Measurements from ENCODE around the gene ATXN1. TPM values are rescaled to one million over a fixed set of nuclear protein-coding genes. Genes with fewer than 3 reads are reported as not detected.

The ATXN1 gene
- total and polyA plus RNA-seq, 7 experiments from 2014 or later: 1.5 to 82.7 (median 42.4) TPM

- Histone ChIP-seq H3K4me3 (ENCODE audit: low read length) (no peak overlapping the region), H3K4me1 (ENCODE audit: control insufficient read depth in 2 of 2, insufficient read depth in 2 of 2, low read length in 2 of 2) (peaks cover 0 to 2% of the 10 kb centered on the region in 2 donors), H3K9me3 (ENCODE audit: control insufficient read depth in 2 of 3, low read length in 3 of 3) (no peaks in the 10 kb centered on the region), H3K27me3 (ENCODE audit: control insufficient read depth in 2 of 2, insufficient read depth in 2 of 2, low read length in 2 of 2) (no peaks in the 10 kb centered on the region), H3K27ac (ENCODE audit: low read depth, low read length) (no peak overlapping the region), H3K36me3 (ENCODE audit: control insufficient read depth in 2 of 3, insufficient read depth in 3 of 3, low read length in 3 of 3) (no peaks in the 10 kb centered on the region)
- CTCF ChIA-PET: no interaction called here
- DNase-seq (no peak), ATAC-seq (no peak)
- Mint-ChIP-seq H3K27me3 (no peaks in the 10 kb centered on the region), H3K9me3 (no peaks in the 10 kb centered on the region), H3K27ac (no peak overlapping the region), H3K36me3 (peaks cover 0 to 27% (median 11%) of the 10 kb centered on the region in 5 donors), H3K4me3 (no peak overlapping the region), H3K4me1 (peaks cover 0 to 38% (median 3%) of the 10 kb centered on the region in 7 donors)
- intact Hi-C loops (cut with micrococcal nuclease): no loop called here
- POLR2A ChIA-PET: no interaction called here
Observed at GRCh38 chr6:16429669-16430068, 331.6 kb downstream of the ATXN1 start.

- H3K27me3 Mint-ChIP-seq: no peaks in the 10 kb centered on the region
Observed at GRCh38 chr6:16427124-16427523, 334.1 kb downstream of the ATXN1 start.

GRCh38 chr6:16425881-16426615, 335.2 kb downstream of the ATXN1 start:
- ATAC-seq: no peak
- Mint-ChIP-seq H3K4me1 (peaks cover 9 to 44% (median 25%) of the 10 kb centered on the region in 7 donors), H3K27me3 (no peaks in the 10 kb centered on the region), H3K36me3 (peaks cover 0 to 32% (median 10%) of the 10 kb centered on the region in 5 donors), H3K9me3 (no peaks in the 10 kb centered on the region), H3K27ac (peak overlapping the region in 3 of 9 donors; percentile 25 to 51 (median 32)), H3K4me3 (no peak overlapping the region)
- intact Hi-C loops (cut with micrococcal nuclease): no loop called here
- Histone ChIP-seq H3K9me3 (ENCODE audit: control insufficient read depth in 2 of 3, low read length in 3 of 3) (no peaks in the 10 kb centered on the region), H3K27ac (ENCODE audit: low read depth, low read length) (no peak overlapping the region), H3K4me3 (ENCODE audit: low read length) (no peak overlapping the region), H3K36me3 (ENCODE audit: control insufficient read depth in 2 of 3, insufficient read depth in 3 of 3, low read length in 3 of 3) (no peaks in the 10 kb centered on the region), H3K27me3 (ENCODE audit: control insufficient read depth in 2 of 2, insufficient read depth in 2 of 2, low read length in 2 of 2) (no peaks in the 10 kb centered on the region), H3K4me1 (ENCODE audit: control insufficient read depth in 2 of 2, insufficient read depth in 2 of 2, low read length in 2 of 2) (peaks cover 12 to 19% of the 10 kb centered on the region in 2 donors)
- ChIA-PET POLR2A (no interaction called here), CTCF (no interaction called here)
- DNase-seq: no peak

More at GRCh38 chr6:16427124-16427523, 334.1 kb downstream of the ATXN1 start:
- Histone ChIP-seq H3K4me1 (ENCODE audit: control insufficient read depth in 2 of 2, insufficient read depth in 2 of 2, low read length in 2 of 2) (peaks cover 6 to 15% of the 10 kb centered on the region in 2 donors), H3K4me3 (ENCODE audit: low read length) (no peak overlapping the region), H3K27me3 (ENCODE audit: control insufficient read depth in 2 of 2, insufficient read depth in 2 of 2, low read length in 2 of 2) (no peaks in the 10 kb centered on the region), H3K9me3 (ENCODE audit: control insufficient read depth in 2 of 3, low read length in 3 of 3) (no peaks in the 10 kb centered on the region), H3K27ac (ENCODE audit: low read depth, low read length) (no peak overlapping the region), H3K36me3 (ENCODE audit: control insufficient read depth in 2 of 3, insufficient read depth in 3 of 3, low read length in 3 of 3) (no peaks in the 10 kb centered on the region)
- no peak overlapping the region for H3K4me3 Mint-ChIP-seq
- no peak overlapping the region for H3K27ac Mint-ChIP-seq
- H3K9me3 Mint-ChIP-seq: no peaks in the 10 kb centered on the region
- H3K36me3 Mint-ChIP-seq: peaks cover 0 to 31% (median 11%) of the 10 kb centered on the region in 5 donors
- ChIA-PET POLR2A (no interaction called here), CTCF (no interaction called here)
- DNase-seq (no peak), ATAC-seq (no peak)
- intact Hi-C loops (cut with micrococcal nuclease): no loop called here
- H3K4me1 Mint-ChIP-seq: peaks cover 7 to 41% (median 14%) of the 10 kb centered on the region in 7 donors

GRCh38 chr6:16421462-16421960, 339.7 kb downstream of the ATXN1 start:
- Histone ChIP-seq H3K4me3 (ENCODE audit: low read length) (peak overlapping the region; percentile 31), H3K27me3 (ENCODE audit: control insufficient read depth in 2 of 2, insufficient read depth in 2 of 2, low read length in 2 of 2) (no peaks in the 10 kb centered on the region), H3K36me3 (ENCODE audit: control insufficient read depth in 2 of 3, insufficient read depth in 3 of 3, low read length in 3 of 3) (no peaks in the 10 kb centered on the region), H3K27ac (ENCODE audit: low read depth, low read length) (peak overlapping the region; percentile 70), H3K4me1 (ENCODE audit: control insufficient read depth in 2 of 2, insufficient read depth in 2 of 2, low read length in 2 of 2) (peaks cover 16 to 31% of the 10 kb centered on the region in 2 donors), H3K9me3 (ENCODE audit: control insufficient read depth in 2 of 3, low read length in 3 of 3) (no peaks in the 10 kb centered on the region)
- peaks cover 16 to 66% (median 40%) of the 10 kb centered on the region in 7 donors for H3K4me1 Mint-ChIP-seq
- H3K9me3 Mint-ChIP-seq: no peaks in the 10 kb centered on the region
- DNase-seq (no peak), ATAC-seq (peak; percentile 6)
- H3K36me3 Mint-ChIP-seq: peaks cover 0 to 21% (median 0%) of the 10 kb centered on the region in 5 donors
- peak overlapping the region; percentile 39 to 84 (median 68) for H3K4me3 Mint-ChIP-seq
- intact Hi-C loops (cut with micrococcal nuclease): loop anchor here (1.0 to 5.0 kb wide), 9 partner anchors 11 to 340 kb away; partner anchors contain the start of gene ATXN1 (in 1 of the 2)
- H3K27me3 Mint-ChIP-seq: no peaks in the 10 kb centered on the region
- CTCF ChIA-PET: no interaction called here
- POLR2A ChIA-PET: no interaction called here
- H3K27ac Mint-ChIP-seq: peak overlapping the region; percentile 72 to 99 (median 92)

- Histone ChIP-seq H3K27ac (ENCODE audit: low read depth, low read length) (peak overlapping the region; percentile 70), H3K4me3 (ENCODE audit: low read length) (peak overlapping the region; percentile 31), H3K27me3 (ENCODE audit: control insufficient read depth in 2 of 2, insufficient read depth in 2 of 2, low read length in 2 of 2) (no peaks in the 10 kb centered on the region), H3K36me3 (ENCODE audit: control insufficient read depth in 2 of 3, insufficient read depth in 3 of 3, low read length in 3 of 3) (no peaks in the 10 kb centered on the region), H3K4me1 (ENCODE audit: control insufficient read depth in 2 of 2, insufficient read depth in 2 of 2, low read length in 2 of 2) (peaks cover 16 to 31% of the 10 kb centered on the region in 2 donors), H3K9me3 (ENCODE audit: control insufficient read depth in 2 of 3, low read length in 3 of 3) (no peaks in the 10 kb centered on the region)
- Mint-ChIP-seq H3K36me3 (peaks cover 0 to 15% (median 0%) of the 10 kb centered on the region in 5 donors), H3K9me3 (no peaks in the 10 kb centered on the region), H3K4me1 (peaks cover 16 to 60% (median 37%) of the 10 kb centered on the region in 7 donors), H3K4me3 (peak overlapping the region in 9 of 10 donors; percentile 59 to 84 (median 69)), H3K27ac (peak overlapping the region; percentile 72 to 99 (median 92)), H3K27me3 (no peaks in the 10 kb centered on the region)
- POLR2A ChIA-PET: no interaction called here
- peak; percentile 80 for ATAC-seq
- DNase-seq: peak in 7 of 9 donors; percentile 22 to 52 (median 34)
- intact Hi-C loops (cut with micrococcal nuclease): loop anchor here (1.0 to 5.0 kb wide), 9 partner anchors 11 to 340 kb away; partner anchors contain the start of gene ATXN1 (in 1 of the 2)
- CTCF ChIA-PET: no interaction called here
Observed at GRCh38 chr6:16420715-16421461, 340.4 kb downstream of the ATXN1 start.

GRCh38 chr6:16420337-16420714, 340.9 kb downstream of the ATXN1 start:
- peak overlapping the region; percentile 70 for H3K27ac ChIP-seq (ENCODE audit: low read depth, low read length)
- H3K27ac Mint-ChIP-seq: peak overlapping the region; percentile 72 to 99 (median 92)
- ATAC-seq: peak; percentile 2
- POLR2A ChIA-PET: no interaction called here
- CTCF ChIA-PET: interaction anchor here (0.6 kb wide), 1 partner anchor 10 kb away, joined by 3 read pairs; no protein-coding TSS in a partner anchor
- intact Hi-C loops (cut with micrococcal nuclease): loop anchor here (2.0 to 5.0 kb wide), 4 partner anchors 62 to 232 kb away; no protein-coding TSS in a partner anchor
- no peaks in the 10 kb centered on the region for H3K36me3 ChIP-seq (ENCODE audit: control insufficient read depth in 2 of 3, insufficient read depth in 3 of 3, low read length in 3 of 3)
- H3K36me3 Mint-ChIP-seq: peaks cover 0 to 10% (median 0%) of the 10 kb centered on the region in 5 donors
- no peaks in the 10 kb centered on the region for H3K27me3 Mint-ChIP-seq
- peaks cover 16 to 31% of the 10 kb centered on the region in 2 donors for H3K4me1 ChIP-seq (ENCODE audit: control insufficient read depth in 2 of 2, insufficient read depth in 2 of 2, low read length in 2 of 2)
- no peaks in the 10 kb centered on the region for H3K27me3 ChIP-seq (ENCODE audit: control insufficient read depth in 2 of 2, insufficient read depth in 2 of 2, low read length in 2 of 2)
- no peak overlapping the region for H3K4me3 ChIP-seq (ENCODE audit: low read length)
- no peaks in the 10 kb centered on the region for H3K9me3 ChIP-seq (ENCODE audit: control insufficient read depth in 2 of 3, low read length in 3 of 3)
- H3K4me1 Mint-ChIP-seq: peaks cover 16 to 56% (median 37%) of the 10 kb centered on the region in 7 donors
- peak overlapping the region in 9 of 10 donors; percentile 2 to 84 (median 69) for H3K4me3 Mint-ChIP-seq
- no peaks in the 10 kb centered on the region for H3K9me3 Mint-ChIP-seq
- no peak for DNase-seq
